ENCODE data around the gene PGC.

The PGC gene

DNA sequence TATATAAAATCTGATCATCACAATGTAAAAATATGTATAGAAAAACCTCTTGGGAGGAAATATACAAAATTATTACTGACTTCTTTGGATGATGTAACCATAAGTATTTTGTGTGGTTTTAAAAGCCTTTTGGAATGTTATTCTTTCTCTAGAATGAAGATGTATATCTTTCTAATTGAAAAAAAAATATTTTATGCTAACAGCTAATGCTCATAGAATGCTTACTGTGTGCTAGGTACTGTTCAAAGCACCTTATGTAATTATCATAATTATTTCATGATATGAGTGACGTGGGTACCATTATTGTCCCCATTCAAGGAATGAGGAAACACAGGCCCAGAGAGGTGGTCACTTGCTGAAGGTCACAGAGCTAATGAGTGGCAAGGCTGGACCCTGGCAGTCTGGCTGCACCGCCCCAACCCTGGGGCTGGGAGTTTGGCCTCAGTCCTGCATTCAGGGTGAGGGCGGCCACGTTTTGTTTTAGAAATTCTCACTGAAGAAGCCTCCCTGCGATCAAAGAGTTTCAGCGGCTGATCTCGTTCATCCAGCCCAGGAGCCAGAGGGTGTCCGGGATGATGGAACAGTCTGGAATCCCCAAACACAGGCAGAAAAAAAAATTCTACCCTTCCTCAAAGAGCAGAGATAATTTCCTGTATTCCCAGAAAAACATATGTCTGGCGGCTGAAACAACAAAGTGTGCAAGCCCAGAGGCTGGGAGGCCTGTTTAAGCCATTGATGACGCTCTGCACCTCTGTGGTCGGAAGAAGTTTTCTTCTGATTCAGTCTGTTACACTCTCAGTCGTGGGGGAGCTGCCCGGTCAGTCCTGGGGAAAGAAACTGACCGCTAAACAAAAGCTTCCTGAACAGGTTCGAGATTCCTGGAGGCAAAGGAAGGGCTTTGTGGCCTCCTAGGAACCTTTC lies 49.1 kb downstream of the PGC start:
- DNase-seq = no peak

- no peak for DNase-seq
Observed at GRCh38 chr6:41696788-41697187, 50.4 kb downstream of the PGC start.

GRCh38 chr6:41695825-41696224 lies 51.4 kb downstream of the PGC start:
- DNase-seq = no peak

GRCh38 chr6:41694815-41695526 lies 52.2 kb downstream of the PGC start:
- DNase-seq = no peak

DNA sequence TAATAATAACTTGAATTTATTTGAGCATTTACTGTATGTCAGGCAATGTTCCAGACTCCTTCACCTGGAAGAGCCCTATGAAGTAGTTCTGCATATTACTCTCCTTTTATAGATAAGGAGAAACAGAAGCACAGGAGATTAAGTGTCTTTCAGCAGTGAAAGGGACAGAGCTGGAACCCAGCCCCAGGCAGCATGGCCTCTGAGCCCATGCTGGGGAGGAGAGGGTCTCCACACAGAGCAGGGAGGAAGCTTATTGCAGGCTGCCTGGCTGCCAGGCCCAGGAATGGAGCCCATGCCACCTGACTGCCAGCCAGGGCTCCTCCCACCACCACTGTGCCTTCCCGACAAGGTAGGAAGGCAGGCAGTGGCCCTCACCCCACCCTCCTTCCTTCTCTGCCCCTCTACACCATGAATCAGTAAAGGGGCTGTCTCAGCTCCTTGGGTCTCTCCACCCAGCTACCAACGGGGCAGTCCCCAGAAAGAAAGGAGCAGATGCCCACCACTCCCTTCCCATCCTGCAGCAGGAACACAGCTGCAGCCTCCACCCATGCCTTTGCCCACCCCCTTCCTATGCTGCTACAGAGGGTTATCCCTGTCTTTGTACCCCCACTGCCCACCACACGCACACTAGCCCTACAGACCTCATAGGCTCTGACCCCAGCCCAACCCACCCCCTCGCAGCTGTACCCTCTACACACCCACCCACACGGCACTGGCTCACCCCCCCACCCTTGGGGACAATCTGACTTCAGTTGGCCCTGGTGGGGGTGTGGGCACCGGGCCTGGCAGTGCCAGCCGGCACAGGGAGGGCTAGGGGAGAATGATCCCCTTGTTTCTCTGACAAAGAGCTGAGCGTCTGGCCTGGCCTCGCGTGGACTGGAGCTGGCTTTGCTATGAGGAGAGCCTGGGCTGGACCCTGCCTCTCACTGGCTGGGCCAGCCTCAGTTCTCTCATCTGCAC lies 53.6 kb downstream of the PGC start:
- no peak for DNase-seq

GRCh38 chr6:41692730-41693129 lies 54.5 kb downstream of the PGC start:
- DNase-seq = no peak

GRCh38 chr6:41692080-41692675 lies 55.0 kb downstream of the PGC start:
- DNase-seq = no peak

DNA sequence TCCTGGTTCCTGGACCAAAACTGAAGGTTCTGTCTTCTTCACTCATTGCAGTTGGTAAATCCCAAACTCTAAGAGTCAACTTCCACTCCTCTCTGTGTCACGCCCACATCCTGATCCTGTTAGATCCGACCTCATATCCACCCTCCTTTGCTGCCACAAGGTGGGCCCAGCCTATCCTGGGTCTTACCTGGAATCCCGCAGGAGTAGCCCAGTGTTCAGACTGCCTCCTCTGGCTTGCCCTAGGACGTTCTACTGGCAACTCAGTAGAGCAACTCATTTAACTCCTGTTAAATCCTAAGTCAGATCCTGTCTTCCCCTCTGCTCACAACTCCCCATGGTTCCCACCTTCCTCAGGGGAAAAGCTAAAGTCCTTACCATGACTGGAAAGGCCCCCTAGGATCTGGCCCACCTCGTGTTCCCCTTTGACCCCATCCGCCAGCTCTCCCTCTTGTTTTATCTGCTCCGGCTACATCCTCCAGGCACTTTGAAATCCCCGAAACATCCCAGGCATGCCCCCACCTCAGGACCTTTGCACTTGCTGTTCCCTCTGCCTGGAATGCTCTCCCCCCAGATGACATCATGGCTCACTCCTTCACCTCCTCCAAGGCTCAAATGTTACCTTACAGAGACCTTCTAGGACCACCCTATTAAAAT lies 55.6 kb downstream of the PGC start:
- no peak for DNase-seq

- DNase-seq = no peak
Observed at GRCh38 chr6:41690541-41691330, 56.5 kb downstream of the PGC start.

DNA sequence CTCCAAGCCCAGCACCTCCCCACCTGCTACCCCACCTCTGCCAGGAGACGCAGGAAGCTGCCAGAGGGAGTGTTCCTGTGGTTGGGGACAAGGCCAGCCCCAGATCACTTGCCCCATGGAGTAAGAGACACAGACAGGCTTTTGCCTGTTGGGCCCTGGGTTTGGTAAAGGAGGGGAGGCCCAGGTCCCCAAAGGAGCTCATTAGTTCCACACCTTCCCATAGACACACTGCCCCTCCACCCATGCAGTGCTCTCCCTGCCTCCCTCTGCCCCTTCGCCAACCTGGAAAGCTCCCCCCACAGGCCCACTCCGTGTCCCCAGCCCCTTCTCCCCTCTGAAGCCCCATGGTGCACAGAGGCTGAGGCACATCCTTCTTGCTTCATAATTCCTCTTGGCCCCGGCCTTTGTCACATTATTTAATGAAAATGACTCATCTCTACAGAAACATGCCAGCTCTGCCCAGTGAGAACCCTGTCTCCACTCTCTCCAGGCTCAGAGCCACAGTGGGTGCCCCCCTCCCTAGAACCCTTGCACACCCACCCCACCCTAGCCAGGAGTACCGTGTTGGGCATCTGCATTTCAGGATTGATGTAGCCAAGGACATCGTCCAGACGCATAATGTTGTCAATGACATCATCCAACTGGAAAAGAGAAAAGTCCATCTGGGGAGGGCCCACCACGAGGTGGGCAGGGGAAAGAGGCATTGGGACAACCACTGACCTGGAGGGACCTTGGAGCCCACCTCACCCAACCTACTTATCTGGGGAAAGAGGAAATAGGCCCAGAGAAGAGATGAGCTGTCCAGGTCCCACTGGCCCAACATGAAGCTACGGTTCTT lies 57.8 kb downstream of the PGC start:
- no peak for DNase-seq

- DNase-seq = no peak
Observed at GRCh38 chr6:41688256-41688965, 58.8 kb downstream of the PGC start.

DNA sequence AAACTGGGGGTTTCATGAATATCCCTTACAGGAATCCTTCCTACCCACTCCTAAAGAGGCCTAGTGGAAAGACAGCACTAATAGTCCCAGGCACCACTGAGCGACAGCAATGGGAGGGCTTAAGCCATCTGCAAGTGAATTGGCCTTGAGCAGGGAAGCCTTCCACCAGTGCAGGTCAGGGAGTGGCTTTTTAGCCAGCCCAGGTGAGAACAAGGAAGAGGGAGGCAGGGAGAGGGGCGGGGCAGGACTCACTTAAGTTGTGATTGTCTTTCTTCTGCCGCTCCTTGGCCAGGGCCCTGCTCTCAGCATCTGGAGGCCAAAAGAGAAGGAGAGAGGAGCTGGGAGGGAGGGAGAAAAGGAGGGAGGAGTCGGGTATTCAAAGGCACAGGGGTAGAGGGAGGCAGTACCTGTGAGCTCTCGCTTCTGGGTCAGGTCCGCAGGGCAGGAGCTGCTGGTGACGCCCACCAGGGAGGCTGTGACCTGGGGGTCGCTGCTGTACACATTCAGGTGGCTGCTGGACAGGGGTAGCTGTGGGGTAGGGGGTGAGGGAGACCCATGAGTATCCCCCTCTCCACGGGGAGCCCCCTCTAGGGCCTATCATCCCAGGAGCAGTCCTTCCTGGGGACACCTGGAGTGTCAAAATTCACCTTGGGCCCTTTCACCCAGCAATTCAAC lies 59.6 kb downstream of the PGC start:
- no peak for DNase-seq
